Measurements from ENCODE around the gene CCDC32.

Gene CCDC32

DNA sequence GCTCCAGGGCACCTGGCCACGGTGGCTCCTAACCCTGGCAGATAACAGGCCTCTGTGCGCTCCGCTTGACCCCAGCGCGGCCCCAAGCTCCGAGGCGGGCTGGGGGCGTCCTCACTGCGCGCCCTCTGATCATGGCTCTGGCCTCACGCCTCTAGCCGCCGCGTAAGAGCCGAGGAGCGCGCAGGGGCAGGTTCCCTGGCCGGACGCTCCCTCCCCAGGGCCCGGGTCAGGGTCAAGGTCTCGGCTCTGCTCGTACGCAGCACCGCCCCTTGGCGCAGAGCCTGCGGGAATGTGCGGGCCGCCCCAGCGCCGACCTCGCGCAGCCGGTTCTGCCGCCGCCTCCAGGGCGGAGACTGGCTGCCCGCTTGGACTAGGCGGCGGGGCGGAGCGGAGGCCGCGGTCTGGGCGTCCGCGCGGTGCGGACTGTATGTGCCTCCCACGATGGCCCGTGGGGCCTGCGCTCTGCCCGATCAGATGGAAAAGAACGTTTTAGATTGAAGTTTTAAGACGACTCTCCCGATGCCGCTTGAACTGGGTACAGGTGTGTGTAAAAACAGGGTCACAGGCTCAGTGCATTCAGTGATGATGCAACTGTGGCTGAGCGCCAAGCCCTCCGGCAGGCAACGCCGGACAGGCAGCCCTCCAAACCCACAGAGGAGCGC is 53.2 kb downstream of the CCDC32 start:
- no peak for DNase-seq

DNA sequence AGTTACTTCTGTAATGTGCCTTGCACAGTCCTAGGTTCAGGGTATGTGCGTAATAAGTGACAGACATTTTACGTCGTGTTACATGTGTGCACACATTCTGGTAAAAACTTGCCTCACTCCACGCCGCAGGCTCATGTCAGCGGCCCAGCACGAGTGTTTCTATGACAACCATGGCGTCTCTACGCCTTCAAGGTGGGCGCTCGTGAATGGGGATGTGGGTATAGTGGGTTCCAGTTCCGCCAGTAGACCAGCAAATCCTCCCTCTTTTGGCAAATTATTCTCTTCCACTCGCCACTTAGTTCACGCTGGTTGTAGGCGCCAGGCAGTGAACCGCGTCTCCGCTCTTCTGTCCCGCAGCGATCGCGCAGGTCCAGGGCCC is 53.8 kb downstream of the CCDC32 start:
- DNase-seq = no peak

GRCh38 chr15:40510201-40510600 is 54.6 kb downstream of the CCDC32 start:
- no peak for DNase-seq

GRCh38 chr15:40508216-40508615 is 56.6 kb downstream of the CCDC32 start:
- no peak for DNase-seq

GRCh38 chr15:40506964-40507571 is 57.8 kb downstream of the CCDC32 start:
- peak; percentile 14 for DNase-seq

Measured in NCI-H1105 (cell line).